Measurements from ENCODE around the gene PBX3. TPM values are rescaled to one million over a fixed set of nuclear protein-coding genes. Genes with fewer than 3 reads are reported as not detected.

PBX3 gene
- total and polyA plus RNA-seq, 10 of the 15 experiments (the other 5 are each of a cell fraction or from before 2014, with no cell fraction given), result 6.7 to 146 (median 22.2) TPM

GRCh38 chr9:125867751-125868415 is 120.7 kb downstream of the PBX3 start:
- H2AFZ ChIP-seq (ENCODE audit: control insufficient read depth, low read depth, low read length), result no peak overlapping the region

More at GRCh38 chr9:125867751-125868415, 120.7 kb downstream of the PBX3 start:
- no peaks in the 10 kb centered on the region for H3K4me1 ChIP-seq (ENCODE audit: control insufficient read depth, insufficient read depth, low read length)
- CTCF ChIA-PET, result no interaction called here
- no TSS peak for BruUV-seq (replicated peaks)
- ATAC-seq (no peak), DNase-seq (ENCODE audit: low read depth, low spot score) (no peak), FAIRE-seq (no peak)
- no peak for TF ChIP-seq KDM1A (IDR thresholded peaks at IDR 0.05; ENCODE audit: borderline replicate concordance)
- TF ChIP-seq RB1 (IDR thresholded peaks at IDR 0.05; ENCODE audit: borderline replicate concordance), result no peak
- no peak for TF ChIP-seq DPF2 (IDR thresholded peaks at IDR 0.05)
- no peak for TF ChIP-seq SUZ12 (IDR thresholded peaks at IDR 0.05; ENCODE audit: unreplicated experiment)
- no peak for TF ChIP-seq KAT2A (conservative IDR thresholded peaks at IDR 0.05; ENCODE audit: control insufficient read depth, low read depth, low read length)
- TF ChIP-seq, protein P1, sequence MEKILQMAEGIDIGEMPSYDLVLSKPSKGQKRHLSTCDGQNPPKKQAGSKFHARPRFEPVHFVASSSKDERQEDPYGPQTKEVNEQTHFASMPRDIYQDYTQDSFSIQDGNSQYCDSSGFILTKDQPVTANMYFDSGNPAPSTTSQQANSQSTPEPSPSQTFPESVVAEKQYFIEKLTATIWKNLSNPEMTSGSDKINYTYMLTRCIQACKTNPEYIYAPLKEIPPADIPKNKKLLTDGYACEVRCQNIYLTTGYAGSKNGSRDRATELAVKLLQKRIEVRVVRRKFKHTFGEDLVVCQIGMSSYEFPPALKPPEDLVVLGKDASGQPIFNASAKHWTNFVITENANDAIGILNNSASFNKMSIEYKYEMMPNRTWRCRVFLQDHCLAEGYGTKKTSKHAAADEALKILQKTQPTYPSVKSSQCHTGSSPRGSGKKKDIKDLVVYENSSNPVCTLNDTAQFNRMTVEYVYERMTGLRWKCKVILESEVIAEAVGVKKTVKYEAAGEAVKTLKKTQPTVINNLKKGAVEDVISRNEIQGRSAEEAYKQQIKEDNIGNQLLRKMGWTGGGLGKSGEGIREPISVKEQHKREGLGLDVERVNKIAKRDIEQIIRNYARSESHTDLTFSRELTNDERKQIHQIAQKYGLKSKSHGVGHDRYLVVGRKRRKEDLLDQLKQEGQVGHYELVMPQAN (conservative IDR thresholded peaks at IDR 0.05), result no peak
- no peak for TF ChIP-seq TAF1 (IDR thresholded peaks at IDR 0.05; ENCODE audit: borderline replicate concordance, low read depth, low read length)
- H3K4me3 ChIP-seq, result no peak overlapping the region
- in situ Hi-C loops (cut with MboI) (no loop called here), intact Hi-C loops (cut with micrococcal nuclease; ENCODE audit: unreplicated experiment) (no loop called here)
- no peaks in the 10 kb centered on the region; the same call in none of the 2 replicates for H3K79me2 ChIP-seq (ENCODE audit: control insufficient read depth, insufficient read depth, low read length)
- SMC1A ChIA-PET (ENCODE audit: uncharacterized antibody, unreplicated experiment), result no interaction called here
- no peak overlapping the region for H3K27ac ChIP-seq (ENCODE audit: control insufficient read depth, insufficient read depth)
- H3K4me2 ChIP-seq (ENCODE audit: control insufficient read depth, insufficient read depth), result no peak overlapping the region
- no peaks in the 10 kb centered on the region for H3K9me3 ChIP-seq (replicated peaks; ENCODE audit: control insufficient read depth, insufficient read depth, low read length)
- peaks cover 0 to 2% of the 10 kb centered on the region in 2 experiments; a peak in 3 of 4 replicates for H3K36me3 ChIP-seq (ENCODE audit: control insufficient read depth in 2 of 2, insufficient read depth in 2 of 2, low read length in 1 of 2)
- H3K9ac ChIP-seq (ENCODE audit: control insufficient read depth, insufficient read depth, low read length), result no peak overlapping the region
- H3K27me3 ChIP-seq (replicated peaks in 1 of 2; ENCODE audit: control insufficient read depth in 2 of 2, insufficient read depth in 2 of 2, low read length in 1 of 2), result no peaks in the 10 kb centered on the region
- 80% methylated on average over 3 of the region's 3 CpGs for WGBS (ENCODE audit: insufficient coverage, insufficient replicate concordance, low lambda C conversion rate, missing lambda C conversion rate)
- no peaks in the 10 kb centered on the region for H4K20me1 ChIP-seq (ENCODE audit: control insufficient read depth, insufficient read depth)
- RAD21 ChIA-PET (ENCODE audit: unreplicated experiment), result no interaction called here
- POLR2A ChIA-PET, result no interaction called here
